GM21717 (cell line): ENCODE data around the gene COG2.

ENCODE experiments used
- ATAC-seq: cut with Tn5 transposase; IDR thresholded peaks from one replicate; pipeline ENCODE4 v1.9.1; 2021; ENCODE audit warnings: mild to moderate bottlenecking, moderate library complexity; ENCODE audit not compliant: unreplicated experiment

COG2 gene

GRCh38 chr1:230700132-230700531 lies 57.9 kb downstream of the COG2 start:
- no peak for ATAC-seq

- no peak for ATAC-seq
Observed at GRCh38 chr1:230701434-230701833, 59.2 kb downstream of the COG2 start.

GRCh38 chr1:230701895-230702768 lies 59.9 kb downstream of the COG2 start:
- ATAC-seq, result no peak

DNA sequence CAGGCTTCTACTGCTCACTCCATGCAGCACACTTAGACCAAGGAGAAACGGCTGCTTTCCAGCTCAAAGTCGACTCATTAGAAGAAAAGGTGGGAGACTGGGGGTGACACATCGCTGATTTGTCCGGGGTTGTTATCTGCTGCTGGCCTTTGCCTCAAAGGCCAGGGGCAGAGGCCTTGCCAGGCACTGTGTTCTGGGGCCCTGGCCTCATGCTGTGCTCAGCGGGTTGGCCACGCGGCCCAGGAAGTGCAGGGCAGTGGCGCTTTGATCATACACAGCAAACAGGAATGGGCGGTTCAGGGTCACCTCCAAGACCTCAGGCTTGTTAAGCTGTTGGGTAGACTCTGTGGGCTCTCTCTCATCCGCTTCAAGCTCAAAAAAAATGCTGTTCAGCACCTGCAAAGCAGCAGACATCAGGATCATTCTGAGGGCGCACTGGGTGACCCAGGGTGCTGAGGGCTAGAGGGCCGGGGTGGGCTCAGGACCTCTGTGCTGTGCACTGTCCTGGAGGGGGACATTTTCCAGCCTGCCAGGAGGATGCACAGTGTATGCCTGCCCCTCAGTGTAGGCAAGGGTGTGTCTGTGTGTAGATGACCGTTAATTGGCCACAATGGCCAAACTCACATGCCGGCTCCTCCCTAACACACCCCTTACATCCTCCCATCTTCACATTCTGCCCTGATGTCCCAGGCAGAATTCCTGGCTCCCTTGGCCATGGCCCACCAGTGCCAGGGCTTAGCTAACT lies 60.8 kb downstream of the COG2 start:
- no peak for ATAC-seq

GRCh38 chr1:230703679-230704385 lies 61.6 kb downstream of the COG2 start:
- no peak for ATAC-seq

DNA sequence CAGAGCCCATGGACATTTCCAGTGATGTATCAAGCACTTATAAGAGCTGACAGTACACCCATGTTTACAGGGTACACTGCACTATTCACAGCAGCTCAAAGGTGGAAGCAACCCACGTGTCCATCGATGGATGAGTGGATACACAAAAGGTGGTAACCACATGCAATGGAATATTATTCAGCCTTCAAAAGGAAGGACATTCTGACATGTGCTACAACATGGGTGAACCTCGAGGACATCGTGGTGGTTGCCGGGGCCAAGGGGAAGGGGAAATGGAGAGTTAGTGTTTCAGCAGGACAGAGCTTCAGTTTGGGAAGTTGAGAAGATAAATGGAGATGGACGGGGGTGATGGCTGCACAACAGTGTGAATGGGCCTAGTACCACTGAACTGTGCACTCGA lies 62.5 kb downstream of the COG2 start:
- no peak for ATAC-seq

- ATAC-seq, result no peak
Observed at GRCh38 chr1:230705289-230706019, 63.2 kb downstream of the COG2 start.

DNA sequence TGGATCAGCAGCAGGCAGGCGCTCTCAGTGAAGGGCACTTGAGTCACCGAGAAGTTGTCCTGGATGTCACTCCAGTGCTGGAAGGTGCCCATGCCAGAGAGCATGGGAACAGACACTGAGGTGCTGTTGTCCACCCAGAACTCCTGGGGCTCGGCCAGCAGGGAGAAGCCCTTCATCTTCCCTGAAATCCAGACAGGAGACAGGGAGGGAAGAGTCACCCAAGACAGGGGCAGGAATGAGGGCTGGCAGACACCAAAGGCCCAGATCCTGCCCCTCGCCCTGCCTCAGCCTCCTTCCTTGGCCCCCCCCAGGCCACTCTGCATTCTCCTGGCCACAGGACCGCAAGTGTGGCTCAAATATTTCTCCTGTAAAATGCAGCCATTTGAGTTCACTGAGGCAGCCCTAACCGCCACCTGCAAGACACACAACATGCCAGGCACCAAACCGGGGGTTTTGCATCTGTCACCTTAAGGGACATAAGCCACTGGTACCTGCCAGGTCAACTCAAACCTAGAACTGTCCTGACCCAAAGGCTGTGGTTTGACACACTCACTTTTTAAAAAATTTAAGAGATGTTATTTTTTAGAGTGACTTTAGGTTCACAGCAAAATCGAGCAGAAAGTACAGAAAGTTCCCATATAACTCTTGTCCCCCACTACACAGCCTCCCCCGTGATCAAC lies 63.9 kb downstream of the COG2 start:
- ATAC-seq, result no peak

DNA sequence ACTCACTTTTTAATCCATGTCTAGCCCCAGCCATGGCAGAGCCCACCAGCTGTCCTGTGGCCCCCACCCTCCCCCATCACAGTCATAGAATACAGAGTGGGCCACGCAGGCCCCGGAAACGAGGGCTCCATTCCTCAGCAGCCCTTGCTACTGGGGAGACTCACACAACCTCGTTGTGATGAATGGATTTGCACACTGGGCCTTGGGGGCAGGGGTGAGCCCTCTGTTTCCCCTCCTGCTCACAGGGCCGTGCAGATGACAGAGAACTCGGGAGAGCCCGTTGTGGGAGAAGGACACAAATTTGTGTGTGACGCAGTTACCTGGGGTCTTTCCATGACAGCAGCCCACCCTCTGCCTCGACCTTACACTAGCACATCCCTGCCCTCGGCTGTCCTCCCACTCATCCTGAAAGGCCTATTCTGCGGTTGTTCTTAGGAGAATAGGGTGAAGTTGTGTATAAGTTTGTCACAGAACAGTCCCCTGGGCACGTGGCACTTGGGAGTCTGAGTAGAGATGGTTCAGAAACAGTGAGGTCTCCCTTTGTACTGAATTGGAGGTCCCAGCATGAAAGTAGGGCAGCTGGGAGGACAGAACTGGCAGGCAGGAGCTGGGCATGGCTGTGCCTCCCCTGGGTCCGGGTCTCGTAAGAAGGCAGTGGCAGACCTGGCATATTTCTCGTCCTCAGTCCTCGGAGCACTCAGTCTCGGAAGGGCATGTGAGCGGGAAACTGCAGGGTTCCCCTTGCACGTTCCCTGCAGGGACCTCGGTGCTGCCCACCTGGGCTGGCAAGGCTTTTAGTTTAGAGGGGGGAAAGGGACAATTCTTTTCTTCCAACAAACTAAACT lies 64.8 kb downstream of the COG2 start:
- ATAC-seq, result no peak

- ATAC-seq, result no peak
Observed at GRCh38 chr1:230707732-230708630, 65.7 kb downstream of the COG2 start.

- ATAC-seq, result no peak
Observed at GRCh38 chr1:230708631-230709580, 66.6 kb downstream of the COG2 start.

- no peak for ATAC-seq
Observed at GRCh38 chr1:230709619-230710542, 67.6 kb downstream of the COG2 start.

- no peak for ATAC-seq
Observed at GRCh38 chr1:230710543-230710904, 68.2 kb downstream of the COG2 start.

- no peak for ATAC-seq
Observed at GRCh38 chr1:230711245-230711644, 69.0 kb downstream of the COG2 start.

DNA sequence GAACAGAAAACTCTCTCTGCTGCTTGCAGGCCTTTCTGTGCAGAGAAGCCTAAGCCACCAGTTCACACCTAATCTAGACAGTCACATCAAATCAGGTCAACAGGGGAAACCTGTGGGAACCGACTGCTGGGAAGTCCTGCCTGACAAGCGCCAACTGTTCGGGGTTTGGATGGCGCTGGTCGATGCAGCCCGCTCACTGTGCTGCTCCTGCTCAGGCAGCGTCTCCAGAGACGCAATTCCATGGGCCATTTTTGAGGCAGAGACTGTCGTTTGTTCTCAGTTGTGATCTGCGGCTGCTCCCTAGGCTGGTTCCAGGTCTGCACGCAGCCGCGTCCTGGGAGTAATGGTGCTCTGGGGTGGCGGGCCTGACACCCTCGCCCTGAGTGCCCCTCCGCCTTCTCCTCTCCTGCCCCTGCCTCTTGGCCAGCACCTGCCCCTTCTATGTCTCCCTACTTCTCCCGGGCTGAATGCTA lies 70.2 kb downstream of the COG2 start:
- no peak for ATAC-seq

DNA sequence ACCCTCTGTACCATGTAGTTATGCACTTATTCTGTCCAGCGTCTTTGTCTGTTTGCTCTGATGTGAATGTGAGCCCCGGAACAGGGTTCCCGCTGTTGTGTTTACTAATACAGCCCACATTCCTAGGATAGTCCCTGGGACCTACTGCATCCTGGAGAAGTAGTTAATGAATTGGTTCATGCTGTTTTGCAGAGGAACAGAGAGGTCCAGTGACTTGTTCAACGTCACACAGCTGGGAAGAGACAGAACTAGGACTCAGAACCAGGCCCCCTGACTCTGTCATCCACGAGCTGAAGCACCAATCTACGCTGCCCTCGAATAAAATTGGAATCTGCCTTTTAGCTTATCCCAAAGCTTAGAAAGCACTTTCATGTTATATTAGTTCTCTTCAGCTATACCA lies 70.9 kb downstream of the COG2 start:
- ATAC-seq, result no peak
